Esophagus squamous epithelium (tissue), 5 donors: Measurements from ENCODE around the gene LRRC8C. TPM values are rescaled to one million over a fixed set of nuclear protein-coding genes. Genes with fewer than 3 reads are reported as not detected.

ENCODE experiments used
- DNase-seq: peaks from one replicate; lab custom pipeline; 2025; lab: John Stamatoyannopoulos, UW
- H3K27ac ChIP-seq, 4 donors: fragments of 200-600 bp; sonication (generic); one replicate each; pipeline ENCODE4 v1.5.1; 2016 to 2019; ENCODE audit warnings: mild to moderate bottlenecking in 1 of 4
- H3K27me3 ChIP-seq, 4 donors: fragments of 200-600 bp; sonication (generic); 1 replicate in 3 of 4; 2 replicates in 1 of 4; pipeline versions ENCODE4 v1.5.1 to v1.6.0; 2017 to 2021; ENCODE audit warnings: antibody characterized with exemption in 1 of 4
- H3K36me3 ChIP-seq, 3 donors: fragments of 200-600 bp; sonication (generic); one replicate each; pipeline ENCODE4 v1.5.1; 2016 to 2019
- H3K4me1 ChIP-seq, 3 donors: fragments of 200-600 bp; sonication (generic); one replicate each; pipeline ENCODE4 v1.5.1; 2017 to 2019
- H3K4me3 ChIP-seq, 4 donors: fragments of 200-600 bp; sonication (generic); 1 replicate in 3 of 4; 2 replicates in 1 of 4; pipeline ENCODE4 v1.5.1; 2016 to 2019; ENCODE audit warnings: mild to moderate bottlenecking in 2 of 4, moderate library complexity in 1 of 4
- H3K9me3 ChIP-seq, 3 donors: fragments of 200-600 bp; sonication (generic); one replicate each; pipeline ENCODE4 v1.5.1; 2016 to 2019
- POLR2A ChIP-seq, 4 donors: fragments of 450-650 bp; IDR thresholded peaks; one replicate each; pipeline ENCODE4 v1.6.1; 2017; ENCODE audit warnings: antibody characterized with exemption in 4 of 4, mild to moderate bottlenecking in 4 of 4, moderate library complexity in 3 of 4
- WGBS, 2 donors: methylation state at CpG; one replicate each; pipeline ENCODE4 v1.1.5; 2018; 5-methylcytosine and 5-hydroxymethylcytosine counted together
- intact Hi-C: fragments of 100-400 bp; cut with DNase I; formaldehyde crosslinking; loops from one replicate; pipeline ENCODE4 v1.15.0; 2022
- total RNA-seq, 4 donors: library from RNA; depleted of rRNA; stranded (reverse); fragments of >200 nt; gene quantifications; one replicate each; pipeline ENCODE4 v1.1.0, GENCODE V29; 2016
- TF ChIP-seq, protein P1 (sequence below), 6 experiments: fragments of 450-650 bp in 4 of 6; fragments of 200-600 bp in 2 of 6; sonication (generic) in 2 of 6; IDR thresholded peaks; one replicate each; pipeline ENCODE4 v1.5.1; 2016 to 2019; ENCODE audit warnings: antibody characterized with exemption in 6 of 6, mild to moderate bottlenecking in 4 of 6, moderate library complexity in 4 of 6
- donor health status: DM: yes; HTN: yes; CAD: no.

LRRC8C gene
- total RNA-seq, 4 donors from 2014 or later: 1.4 to 5.0 (median 3.2) TPM

DNA sequence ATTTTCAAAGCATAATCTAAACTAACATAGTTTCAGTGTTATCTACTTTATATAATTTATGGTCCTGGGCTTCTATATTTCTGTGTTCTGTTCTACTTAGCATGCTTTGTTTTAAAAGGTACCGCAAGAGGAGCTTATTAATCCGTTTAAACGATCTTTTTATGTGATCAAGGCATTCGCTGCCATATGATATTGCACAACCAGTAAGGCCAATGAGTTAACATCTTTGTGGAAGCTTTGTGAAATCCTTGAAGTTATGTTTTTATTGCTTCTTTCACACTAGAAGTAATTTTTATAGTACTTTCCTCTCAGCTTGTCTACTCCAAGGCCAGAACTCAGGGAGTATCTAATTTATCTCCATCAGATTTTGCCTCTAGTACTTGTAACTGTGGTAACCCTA is 8.9 kb downstream of the LRRC8C start:
- no peak overlapping the region for H3K27ac ChIP-seq
- H3K4me1 ChIP-seq: peaks cover 0 to 8% (median 0%) of the 10 kb centered on the region in 3 donors
- H3K4me3 ChIP-seq: no peak overlapping the region
- intact Hi-C loops: no loop called here
- H3K9me3 ChIP-seq: peaks cover 0 to 9% (median 0%) of the 10 kb centered on the region in 3 donors
- no peak for TF ChIP-seq POLR2A (IDR thresholded peaks at IDR 0.05)
- TF ChIP-seq, protein P1, sequence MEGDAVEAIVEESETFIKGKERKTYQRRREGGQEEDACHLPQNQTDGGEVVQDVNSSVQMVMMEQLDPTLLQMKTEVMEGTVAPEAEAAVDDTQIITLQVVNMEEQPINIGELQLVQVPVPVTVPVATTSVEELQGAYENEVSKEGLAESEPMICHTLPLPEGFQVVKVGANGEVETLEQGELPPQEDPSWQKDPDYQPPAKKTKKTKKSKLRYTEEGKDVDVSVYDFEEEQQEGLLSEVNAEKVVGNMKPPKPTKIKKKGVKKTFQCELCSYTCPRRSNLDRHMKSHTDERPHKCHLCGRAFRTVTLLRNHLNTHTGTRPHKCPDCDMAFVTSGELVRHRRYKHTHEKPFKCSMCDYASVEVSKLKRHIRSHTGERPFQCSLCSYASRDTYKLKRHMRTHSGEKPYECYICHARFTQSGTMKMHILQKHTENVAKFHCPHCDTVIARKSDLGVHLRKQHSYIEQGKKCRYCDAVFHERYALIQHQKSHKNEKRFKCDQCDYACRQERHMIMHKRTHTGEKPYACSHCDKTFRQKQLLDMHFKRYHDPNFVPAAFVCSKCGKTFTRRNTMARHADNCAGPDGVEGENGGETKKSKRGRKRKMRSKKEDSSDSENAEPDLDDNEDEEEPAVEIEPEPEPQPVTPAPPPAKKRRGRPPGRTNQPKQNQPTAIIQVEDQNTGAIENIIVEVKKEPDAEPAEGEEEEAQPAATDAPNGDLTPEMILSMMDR (IDR thresholded peaks at IDR 0.05): no peak
- 86 to 92% methylated on average over 4 of the region's 4 CpGs for WGBS, 2 donors
- H3K27me3 ChIP-seq: no peaks in the 10 kb centered on the region
- H3K36me3 ChIP-seq: no peaks in the 10 kb centered on the region
- no peak for DNase-seq

DNA sequence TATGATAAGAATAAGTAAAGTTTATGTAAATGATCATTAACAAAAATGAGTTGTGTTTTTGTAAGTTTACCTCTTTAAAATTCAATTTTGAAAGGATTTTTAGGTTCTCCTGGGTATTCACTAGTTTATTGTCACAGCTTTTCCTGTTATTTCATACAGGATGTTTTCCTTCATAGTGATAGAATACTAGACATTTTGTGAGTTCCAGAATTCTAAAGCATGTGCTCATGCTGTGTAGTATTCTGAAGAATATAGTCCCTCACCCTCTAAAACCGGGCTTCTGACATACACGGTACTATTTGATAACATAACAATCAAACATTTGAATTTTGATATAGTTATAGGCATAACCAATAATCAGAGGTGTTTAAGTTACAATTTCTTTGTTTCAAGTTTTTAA is 10.7 kb downstream of the LRRC8C start:
- no peaks in the 10 kb centered on the region for H3K36me3 ChIP-seq
- 82 to 83% methylated on average over 2 of the region's 2 CpGs for WGBS, 2 donors
- H3K4me3 ChIP-seq: no peak overlapping the region
- intact Hi-C loops: no loop called here
- H3K9me3 ChIP-seq: peaks cover 0 to 9% (median 0%) of the 10 kb centered on the region in 3 donors
- DNase-seq: no peak
- H3K4me1 ChIP-seq: no peaks in the 10 kb centered on the region
- H3K27me3 ChIP-seq: no peaks in the 10 kb centered on the region
- no peak for TF ChIP-seq POLR2A (IDR thresholded peaks at IDR 0.05)
- TF ChIP-seq, protein P1 (IDR thresholded peaks at IDR 0.05): no peak
- peak overlapping the region in 1 of 4 donors; percentile 11 for H3K27ac ChIP-seq

DNA sequence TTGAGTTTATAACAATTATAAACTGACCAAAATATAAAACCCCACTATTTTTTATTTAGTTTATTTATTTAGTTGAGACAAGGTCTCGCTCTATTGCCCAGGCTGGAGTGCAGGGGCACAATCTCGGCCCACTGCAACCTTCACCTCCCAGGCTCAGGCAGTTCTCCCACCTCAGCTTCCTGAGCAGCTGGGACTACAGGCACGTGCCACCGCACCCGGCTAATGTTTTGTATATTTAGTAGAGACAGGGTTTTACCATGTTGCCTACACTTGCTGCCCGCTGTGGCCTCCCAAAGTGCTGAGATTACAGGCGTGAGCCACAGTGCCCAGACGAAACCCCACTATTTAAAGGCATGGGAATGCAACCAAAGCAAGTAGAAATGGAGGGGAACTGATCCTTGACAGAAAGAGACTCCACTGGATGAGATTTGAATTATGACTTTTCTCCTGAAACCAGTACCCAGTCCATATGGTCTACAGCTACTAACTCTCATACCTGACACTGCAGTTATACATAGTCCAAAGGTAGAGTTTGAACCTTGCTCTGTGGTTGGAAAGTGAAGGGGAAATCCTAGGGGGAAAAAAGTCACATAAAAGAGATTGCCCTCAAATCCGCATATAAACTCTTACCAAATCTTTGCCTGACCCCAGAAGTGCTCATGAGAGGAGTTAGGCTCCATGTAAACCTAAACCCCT is 11.3 kb downstream of the LRRC8C start:
- Histone ChIP-seq H3K9me3 (peaks cover 0 to 9% (median 0%) of the 10 kb centered on the region in 3 donors), H3K4me1 (no peaks in the 10 kb centered on the region), H3K27me3 (no peaks in the 10 kb centered on the region), H3K27ac (no peak overlapping the region), H3K4me3 (no peak overlapping the region), H3K36me3 (no peaks in the 10 kb centered on the region)
- TF ChIP-seq POLR2A (IDR thresholded peaks at IDR 0.05): no peak
- TF ChIP-seq, protein P1 (IDR thresholded peaks at IDR 0.05): no peak
- no peak for DNase-seq
- intact Hi-C loops: no loop called here
- WGBS, 2 donors: 85 to 90% methylated on average over 7 to 9 of the region's 9 CpGs

GRCh38 chr1:89646259-89646658 is 13.3 kb downstream of the LRRC8C start:
- no peaks in the 10 kb centered on the region for H3K36me3 ChIP-seq
- TF ChIP-seq, protein P1 (IDR thresholded peaks at IDR 0.05): no peak
- no peak for TF ChIP-seq POLR2A (IDR thresholded peaks at IDR 0.05)
- H3K27me3 ChIP-seq: no peaks in the 10 kb centered on the region
- no peak overlapping the region for H3K27ac ChIP-seq
- no peaks in the 10 kb centered on the region for H3K4me1 ChIP-seq
- intact Hi-C loops: no loop called here
- H3K9me3 ChIP-seq: peaks cover 0 to 9% (median 0%) of the 10 kb centered on the region in 3 donors
- H3K4me3 ChIP-seq: no peak overlapping the region
- WGBS, 2 donors: 39 to 52% methylated on average over 1 of the region's 1 CpG
- DNase-seq: no peak

GRCh38 chr1:89649783-89650182 is 16.9 kb downstream of the LRRC8C start:
- Histone ChIP-seq H3K4me1 (no peaks in the 10 kb centered on the region), H3K27me3 (no peaks in the 10 kb centered on the region), H3K9me3 (peaks cover 0 to 9% (median 0%) of the 10 kb centered on the region in 3 donors), H3K36me3 (no peaks in the 10 kb centered on the region), H3K4me3 (no peak overlapping the region), H3K27ac (no peak overlapping the region)
- intact Hi-C loops: no loop called here
- TF ChIP-seq, protein P1 (IDR thresholded peaks at IDR 0.05): no peak
- TF ChIP-seq POLR2A (IDR thresholded peaks at IDR 0.05): no peak
- DNase-seq: no peak
